Measurements from ENCODE around the gene ETV4. TPM values are rescaled to one million over a fixed set of nuclear protein-coding genes. Genes with fewer than 3 reads are reported as not detected.
A peak's percentile ranks its signal among the peaks of the same experiment; 100 is the strongest.

The ETV4 gene
- total and polyA plus RNA-seq, 2 of the 13 experiments (the other 11 are each of a cell fraction or from before 2014, with no cell fraction given) = 128 to 330 TPM

- Histone ChIP-seq H2AFZ (ENCODE audit: low read length) (no peak overlapping the region), H3K36me3 (replicated peaks in 1 of 2; ENCODE audit: control insufficient read depth in 1 of 2, insufficient read depth in 2 of 2, low read length in 2 of 2) (no peaks in the 10 kb centered on the region), H3K9ac (ENCODE audit: insufficient read depth, low read depth, low read length) (peak overlapping the region; percentile 70), H3K4me2 (ENCODE audit: low read depth, low read length) (peak overlapping the region; percentile 84), H3K27me3 (ENCODE audit: control insufficient read depth in 1 of 2, insufficient read depth in 2 of 2, low read length in 2 of 2) (no peaks in the 10 kb centered on the region), H3K79me2 (ENCODE audit: insufficient read depth, low read length) (no peaks in the 10 kb centered on the region), H3K4me3 (replicated peaks in 1 of 3; ENCODE audit: insufficient read depth in 1 of 3, low read depth in 2 of 3, low read length in 3 of 3) (peak overlapping the region; percentile 17 to 61 (median 23); a peak in 5 of 6 replicates), H4K20me1 (ENCODE audit: insufficient read depth, low read length) (no peaks in the 10 kb centered on the region), H3K4me1 (ENCODE audit: insufficient read depth, low read length) (peaks cover 100% of the 10 kb centered on the region), H3K9me3 (ENCODE audit: low read length) (no peaks in the 10 kb centered on the region), H3K27ac (ENCODE audit: extremely low read length, insufficient read depth, low read length) (peak overlapping the region; percentile 79)
- intact Hi-C loops (cut with micrococcal nuclease; ENCODE audit: unreplicated experiment) = loop anchor here (1.0 to 2.0 kb wide), 2 partner anchors 14 kb away; no protein-coding TSS in a partner anchor
- peak; percentile 81 for ATAC-seq
- WGBS (ENCODE audit: low lambda C conversion rate) = 7% methylated on average over 7 of the region's 7 CpGs
- peak; percentile 93 for FAIRE-seq
- in situ Hi-C loops (cut with HindIII; ENCODE audit: extremely low pct_ligation_motif_present, low pct_unique_long_range_greater_than_20kb) = no loop called here
- POLR2A ChIA-PET = interaction anchor here (0.9 to 28.7 kb wide), 15 partner anchors 10 to 198 kb away, joined by 3 to 1546 read pairs (median 4); partner anchors contain the start of gene ETV4
- BruUV-seq (replicated peaks) = TSS peak; percentile 50
- CTCF ChIA-PET (ENCODE audit: low intra/inter-chr PET ratio, low total read pairs) = no interaction called here
- DNase-seq (ENCODE audit: low spot score) = peak; percentile 79
- no peak for TF ChIP-seq REXO4 (CRISPR knock-in tag; IDR thresholded peaks at IDR 0.05; ENCODE audit: borderline replicate concordance)
- no peak for TF ChIP-seq JUN (CRISPR knock-in tag; IDR thresholded peaks at IDR 0.05)
- TF ChIP-seq ZNF792 (CRISPR knock-in tag; IDR thresholded peaks at IDR 0.05) = peak; percentile 28; the same call in 1 of the 2 replicates
- no peak for TF ChIP-seq NR2F2 (IDR thresholded peaks at IDR 0.05; ENCODE audit: borderline replicate concordance, low read depth)
- TF ChIP-seq ZNF333 (CRISPR knock-in tag; IDR thresholded peaks at IDR 0.05; ENCODE audit: borderline replicate concordance) = no peak
- no peak for TF ChIP-seq ZBTB14 (CRISPR knock-in tag; IDR thresholded peaks at IDR 0.05)
- no peak; the same call in 1 of the 2 replicates for TF ChIP-seq KAT7 (CRISPR knock-in tag; IDR thresholded peaks at IDR 0.05; ENCODE audit: borderline replicate concordance)
- 0 out of 2 replicates have a peak, but pooled peaks have one; percentile 4 for TF ChIP-seq ZFP37 (CRISPR knock-in tag; IDR thresholded peaks at IDR 0.05; ENCODE audit: borderline replicate concordance)
- TF ChIP-seq ZNF432 (CRISPR knock-in tag; IDR thresholded peaks at IDR 0.05; ENCODE audit: borderline replicate concordance) = no peak
- TF ChIP-seq ZUFSP (CRISPR knock-in tag; IDR thresholded peaks at IDR 0.05; ENCODE audit: borderline replicate concordance) = no peak
- TF ChIP-seq RBM22 (optimal IDR thresholded peaks at IDR 0.05; ENCODE audit: low read length) = no peak
- TF ChIP-seq SP140L (CRISPR knock-in tag; IDR thresholded peaks at IDR 0.05; ENCODE audit: borderline replicate concordance) = peak; percentile 26; the same call in 1 of the 2 replicates
- TF ChIP-seq ZBED4 (CRISPR knock-in tag; IDR thresholded peaks at IDR 0.05; ENCODE audit: borderline replicate concordance) = no peak
Measured at GRCh38 chr17:43559161-43559816, 13.1 kb upstream of the ETV4 start.
